ENCODE measurements around the gene ZC3HAV1L.
A peak's percentile ranks its signal among the peaks of the same experiment; 100 is the strongest.
"Not testable (repeated sequence)": the region's sequence is repeated elsewhere in the genome, so short reads cannot be mapped to it uniquely, and the experiment has no call there.

The ZC3HAV1L gene

DNA sequence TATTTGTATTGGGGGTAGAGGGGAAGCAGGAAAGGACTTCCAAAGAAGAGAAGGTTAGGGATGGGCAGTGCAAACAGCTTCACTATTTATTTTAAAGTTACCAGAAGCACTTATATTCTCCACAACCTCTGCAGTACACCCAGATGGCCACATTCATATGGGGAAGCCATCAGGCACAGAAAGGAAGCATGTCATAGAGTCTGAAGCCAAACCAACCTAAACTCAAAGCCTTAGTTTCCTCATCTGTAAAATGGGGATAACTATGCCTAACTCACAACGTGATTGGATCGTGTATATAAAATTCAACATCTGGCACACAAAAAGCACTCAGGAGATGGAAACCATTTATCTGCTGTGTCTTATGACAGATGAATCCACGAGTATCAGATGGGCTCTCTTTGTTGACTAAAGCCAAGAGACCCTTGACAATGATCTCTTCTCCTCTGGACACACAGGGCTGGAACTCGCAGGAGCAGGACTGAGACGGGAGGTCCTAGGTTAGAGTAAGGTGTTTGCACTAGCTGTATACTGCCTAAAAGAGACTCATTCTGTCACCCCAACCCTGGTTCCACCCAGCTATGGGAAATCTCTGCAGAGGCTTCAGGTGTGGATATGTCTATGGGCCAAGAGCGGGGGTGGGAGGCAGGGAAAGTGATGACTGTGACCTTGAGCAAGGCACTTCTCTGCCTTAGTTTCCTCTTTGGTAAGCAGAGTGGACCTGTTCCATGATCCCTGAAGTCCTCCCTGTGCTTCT, 56.4 kb downstream of the ZC3HAV1L start:
- no peak for DNase-seq (ENCODE audit: low read depth)
- no peak overlapping the region for H3K4me3 ChIP-seq (ENCODE audit: low read depth, low read length)

DNA sequence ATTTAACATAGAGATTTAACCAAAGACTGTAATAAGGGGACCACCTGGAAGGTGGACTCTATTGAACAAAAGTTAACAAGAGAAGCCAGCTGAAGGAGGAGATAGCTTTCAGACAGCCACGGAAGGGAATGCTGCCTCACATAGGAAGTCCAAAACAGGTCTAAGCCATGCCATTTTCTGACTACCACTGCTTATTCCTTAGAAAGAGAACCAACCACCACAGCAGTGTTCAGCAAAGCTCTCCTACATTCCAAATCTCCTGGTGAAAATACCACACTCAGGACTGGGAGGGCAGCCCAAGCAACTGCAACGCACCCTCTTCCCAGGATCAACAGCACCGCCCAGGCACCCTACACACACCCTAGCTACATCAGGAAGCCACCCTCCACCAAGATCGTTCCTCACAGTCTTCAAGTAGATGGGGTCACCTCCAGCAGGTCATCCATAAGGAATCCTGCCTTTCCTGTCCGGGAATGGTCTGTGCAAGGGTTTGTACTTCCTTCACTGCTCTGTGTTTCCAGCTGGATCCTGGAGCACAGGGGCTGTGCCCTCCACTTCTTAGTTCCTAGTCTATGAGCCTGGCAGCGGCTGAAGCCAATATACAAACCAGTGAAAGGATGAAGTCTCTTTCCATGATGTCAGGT, 57.2 kb downstream of the ZC3HAV1L start:
- TF ChIP-seq, protein P1, sequence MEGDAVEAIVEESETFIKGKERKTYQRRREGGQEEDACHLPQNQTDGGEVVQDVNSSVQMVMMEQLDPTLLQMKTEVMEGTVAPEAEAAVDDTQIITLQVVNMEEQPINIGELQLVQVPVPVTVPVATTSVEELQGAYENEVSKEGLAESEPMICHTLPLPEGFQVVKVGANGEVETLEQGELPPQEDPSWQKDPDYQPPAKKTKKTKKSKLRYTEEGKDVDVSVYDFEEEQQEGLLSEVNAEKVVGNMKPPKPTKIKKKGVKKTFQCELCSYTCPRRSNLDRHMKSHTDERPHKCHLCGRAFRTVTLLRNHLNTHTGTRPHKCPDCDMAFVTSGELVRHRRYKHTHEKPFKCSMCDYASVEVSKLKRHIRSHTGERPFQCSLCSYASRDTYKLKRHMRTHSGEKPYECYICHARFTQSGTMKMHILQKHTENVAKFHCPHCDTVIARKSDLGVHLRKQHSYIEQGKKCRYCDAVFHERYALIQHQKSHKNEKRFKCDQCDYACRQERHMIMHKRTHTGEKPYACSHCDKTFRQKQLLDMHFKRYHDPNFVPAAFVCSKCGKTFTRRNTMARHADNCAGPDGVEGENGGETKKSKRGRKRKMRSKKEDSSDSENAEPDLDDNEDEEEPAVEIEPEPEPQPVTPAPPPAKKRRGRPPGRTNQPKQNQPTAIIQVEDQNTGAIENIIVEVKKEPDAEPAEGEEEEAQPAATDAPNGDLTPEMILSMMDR (IDR thresholded peaks at IDR 0.05; ENCODE audit: low read depth, low read length, missing control alignments), result no peak
- H3K4me3 ChIP-seq (ENCODE audit: low read depth, low read length), result no peak overlapping the region
- no peak for DNase-seq (ENCODE audit: low read depth)

More for the DNA sequence above, 56.4 kb downstream of the ZC3HAV1L start:
- TF ChIP-seq, protein P1 (IDR thresholded peaks at IDR 0.05; ENCODE audit: low read depth, low read length, missing control alignments), result peak; percentile 34

DNA sequence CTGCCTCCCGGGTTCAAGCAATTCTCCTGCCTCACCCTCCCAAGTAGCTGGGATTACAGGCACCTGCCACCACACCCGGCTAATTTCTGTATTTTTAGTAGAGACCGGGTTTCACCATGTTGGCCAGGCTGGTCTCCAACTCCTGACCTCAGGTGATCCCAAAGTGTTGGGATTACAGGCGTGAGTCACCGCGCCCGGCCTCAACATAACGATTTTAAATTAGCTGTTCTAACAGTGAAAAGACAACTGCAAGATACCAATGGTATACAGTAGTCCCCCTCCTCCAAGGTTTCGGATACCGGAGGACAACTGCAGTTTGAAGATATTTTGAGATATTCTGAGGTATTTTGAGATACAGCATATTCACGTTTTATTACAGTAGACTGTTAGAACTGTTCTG, 59.7 kb downstream of the ZC3HAV1L start:
- not testable (repeated sequence) for H3K4me3 ChIP-seq (ENCODE audit: low read depth, low read length); DNase-seq (ENCODE audit: low read depth)
